ENCODE measurements around the gene TRIM46. TPM values are rescaled to one million over a fixed set of nuclear protein-coding genes. Genes with fewer than 3 reads are reported as not detected.
"Not testable (repeated sequence)": the region's sequence is repeated elsewhere in the genome, so short reads cannot be mapped to it uniquely, and the experiment has no call there.

Gene TRIM46
- total RNA-seq, 1 experiment from 2014 or later, result 0.21 TPM

DNA sequence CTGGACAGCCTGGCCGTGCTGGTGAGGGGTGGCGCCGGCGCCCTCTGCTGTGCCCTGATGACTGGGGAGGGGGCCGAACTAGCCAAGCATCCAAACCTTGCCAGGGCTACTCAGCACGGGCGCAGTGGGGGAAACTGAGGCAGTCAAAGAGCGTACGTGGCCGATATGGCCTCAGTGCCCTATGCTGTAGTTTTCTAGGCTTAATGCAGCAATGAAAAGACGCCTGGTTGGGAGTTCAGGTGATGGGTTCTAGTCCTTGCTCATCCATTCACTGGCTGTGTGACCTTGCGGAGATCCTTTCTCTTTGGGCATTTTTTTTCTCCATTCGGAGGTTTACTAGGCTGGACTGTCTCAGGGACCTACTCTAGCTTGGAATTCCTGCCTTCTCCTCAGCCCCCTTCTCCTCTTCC is 35.7 kb downstream of the TRIM46 start:
- BruUV-seq (replicated peaks), result TSS peak; percentile 82
- ChIA-PET POLR2A (interaction anchor here (0.6 to 9.2 kb wide), 15 partner anchors 10 to 376 kb away, joined by 3 to 131 read pairs (median 7); partner anchors contain the start of genes CKS1B, CLK2, FLAD1 and KRTCAP2), CTCF (interaction anchor here (0.5 to 9.1 kb wide), 10 partner anchors 14 to 432 kb away, joined by 3 to 111 read pairs (median 3); partner anchors contain the start of gene KRTCAP2)
- no peaks in the 10 kb centered on the region for H3K9me3 Mint-ChIP-seq (ENCODE audit: unreplicated experiment)
- no peaks in the 10 kb centered on the region for H3K27me3 Mint-ChIP-seq (ENCODE audit: insufficient read depth, unreplicated experiment)
- no peak for DNase-seq (ENCODE audit: unreplicated experiment)
- H3K4me3 Mint-ChIP-seq (ENCODE audit: unreplicated experiment), result peak overlapping the region; percentile 76
- intact Hi-C loops (cut with micrococcal nuclease), result loop anchor here (5.0 kb wide), 1 partner anchor 53 kb away; the partner anchor contains the start of gene SCAMP3
- TF ChIP-seq, protein P1, sequence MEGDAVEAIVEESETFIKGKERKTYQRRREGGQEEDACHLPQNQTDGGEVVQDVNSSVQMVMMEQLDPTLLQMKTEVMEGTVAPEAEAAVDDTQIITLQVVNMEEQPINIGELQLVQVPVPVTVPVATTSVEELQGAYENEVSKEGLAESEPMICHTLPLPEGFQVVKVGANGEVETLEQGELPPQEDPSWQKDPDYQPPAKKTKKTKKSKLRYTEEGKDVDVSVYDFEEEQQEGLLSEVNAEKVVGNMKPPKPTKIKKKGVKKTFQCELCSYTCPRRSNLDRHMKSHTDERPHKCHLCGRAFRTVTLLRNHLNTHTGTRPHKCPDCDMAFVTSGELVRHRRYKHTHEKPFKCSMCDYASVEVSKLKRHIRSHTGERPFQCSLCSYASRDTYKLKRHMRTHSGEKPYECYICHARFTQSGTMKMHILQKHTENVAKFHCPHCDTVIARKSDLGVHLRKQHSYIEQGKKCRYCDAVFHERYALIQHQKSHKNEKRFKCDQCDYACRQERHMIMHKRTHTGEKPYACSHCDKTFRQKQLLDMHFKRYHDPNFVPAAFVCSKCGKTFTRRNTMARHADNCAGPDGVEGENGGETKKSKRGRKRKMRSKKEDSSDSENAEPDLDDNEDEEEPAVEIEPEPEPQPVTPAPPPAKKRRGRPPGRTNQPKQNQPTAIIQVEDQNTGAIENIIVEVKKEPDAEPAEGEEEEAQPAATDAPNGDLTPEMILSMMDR (IDR thresholded peaks at IDR 0.05; ENCODE audit: unreplicated experiment), result no peak
- H3K27ac Mint-ChIP-seq (ENCODE audit: low read depth, unreplicated experiment), result peak overlapping the region; percentile 91
- peaks cover 22% of the 10 kb centered on the region for H3K4me1 Mint-ChIP-seq (ENCODE audit: insufficient read depth, unreplicated experiment)
- H3K36me3 Mint-ChIP-seq (ENCODE audit: insufficient read depth, unreplicated experiment), result peaks cover 32% of the 10 kb centered on the region

DNA sequence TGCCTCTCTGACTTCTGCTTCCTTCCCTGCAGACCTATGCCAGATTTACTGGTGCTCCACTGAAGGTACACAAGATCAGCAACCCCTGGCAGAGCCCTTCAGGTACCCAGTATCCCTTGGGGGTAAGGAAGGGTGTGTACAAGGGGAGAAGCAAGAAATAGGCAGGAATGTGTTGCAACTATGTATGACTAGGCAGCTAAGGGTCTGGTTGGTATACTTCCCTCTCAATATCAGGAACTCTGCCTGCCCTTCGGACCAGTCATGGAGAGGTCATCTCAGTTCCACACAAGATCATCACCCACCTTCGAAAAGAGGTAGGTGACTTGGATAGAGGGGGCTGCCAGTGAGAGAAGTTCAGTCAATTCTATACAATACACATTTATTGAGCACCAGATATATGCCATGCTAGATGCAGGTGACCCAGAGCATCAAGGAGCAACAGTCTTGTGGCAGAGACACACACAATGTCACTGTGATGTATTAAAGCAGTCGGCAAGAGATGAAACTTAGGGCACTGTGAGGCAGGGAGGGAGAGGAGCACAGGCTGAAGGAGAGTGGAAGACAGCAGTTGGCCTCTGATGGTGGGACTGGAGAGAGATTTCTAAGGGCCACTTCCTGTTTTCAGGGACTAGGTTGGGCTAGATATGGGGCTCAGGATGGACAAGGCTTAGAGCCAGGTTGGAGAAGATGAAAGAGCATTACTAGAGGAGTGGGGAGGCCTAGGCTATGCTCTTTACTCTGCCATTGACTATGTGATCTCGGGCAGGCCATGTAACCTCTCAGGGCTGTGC is 36.9 kb downstream of the TRIM46 start:
- Mint-ChIP-seq H3K27ac (ENCODE audit: low read depth, unreplicated experiment) (peak overlapping the region; percentile 3), H3K4me3 (ENCODE audit: unreplicated experiment) (peak overlapping the region; percentile 76), H3K36me3 (ENCODE audit: insufficient read depth, unreplicated experiment) (peaks cover 36% of the 10 kb centered on the region), H3K4me1 (ENCODE audit: insufficient read depth, unreplicated experiment) (peaks cover 28% of the 10 kb centered on the region), H3K9me3 (ENCODE audit: unreplicated experiment) (no peaks in the 10 kb centered on the region), H3K27me3 (ENCODE audit: insufficient read depth, unreplicated experiment) (no peaks in the 10 kb centered on the region)
- TF ChIP-seq, protein P1 (IDR thresholded peaks at IDR 0.05; ENCODE audit: unreplicated experiment), result no peak
- no peak for DNase-seq (ENCODE audit: unreplicated experiment)
- BruUV-seq (replicated peaks), result no TSS peak
- ChIA-PET CTCF (interaction anchor here (0.6 to 9.1 kb wide), 7 partner anchors 15 to 441 kb away, joined by 3 to 111 read pairs (median 4); partner anchors contain the start of gene KRTCAP2), POLR2A (interaction anchor here (0.6 to 9.2 kb wide), 7 partner anchors 14 to 237 kb away, joined by 3 to 131 read pairs (median 4); partner anchors contain the start of genes CKS1B, KRTCAP2 and SCAMP3)
- intact Hi-C loops (cut with micrococcal nuclease), result no loop called here

- H3K9me3 Mint-ChIP-seq (ENCODE audit: unreplicated experiment); DNase-seq (ENCODE audit: unreplicated experiment); intact Hi-C loops (cut with micrococcal nuclease); BruUV-seq (replicated peaks); H3K4me3 Mint-ChIP-seq (ENCODE audit: unreplicated experiment); H3K27me3 Mint-ChIP-seq (ENCODE audit: insufficient read depth, unreplicated experiment): not testable (repeated sequence)
- POLR2A ChIA-PET, result interaction anchor here (1.1 to 1.3 kb wide), 3 partner anchors 13 to 33 kb away, joined by 3 to 6 read pairs (median 4); no protein-coding TSS in a partner anchor
- CTCF ChIA-PET, result interaction anchor here (0.6 to 4.9 kb wide), 5 partner anchors 12 to 440 kb away, joined by 3 to 78 read pairs (median 3); no protein-coding TSS in a partner anchor
- peaks cover 37% of the 10 kb centered on the region for H3K36me3 Mint-ChIP-seq (ENCODE audit: insufficient read depth, unreplicated experiment)
- H3K27ac Mint-ChIP-seq (ENCODE audit: low read depth, unreplicated experiment), result peak overlapping the region; percentile 27
- H3K4me1 Mint-ChIP-seq (ENCODE audit: insufficient read depth, unreplicated experiment), result peaks cover 28% of the 10 kb centered on the region
Measured at GRCh38 chr1:155211381-155212050, 37.9 kb downstream of the TRIM46 start.

DNA sequence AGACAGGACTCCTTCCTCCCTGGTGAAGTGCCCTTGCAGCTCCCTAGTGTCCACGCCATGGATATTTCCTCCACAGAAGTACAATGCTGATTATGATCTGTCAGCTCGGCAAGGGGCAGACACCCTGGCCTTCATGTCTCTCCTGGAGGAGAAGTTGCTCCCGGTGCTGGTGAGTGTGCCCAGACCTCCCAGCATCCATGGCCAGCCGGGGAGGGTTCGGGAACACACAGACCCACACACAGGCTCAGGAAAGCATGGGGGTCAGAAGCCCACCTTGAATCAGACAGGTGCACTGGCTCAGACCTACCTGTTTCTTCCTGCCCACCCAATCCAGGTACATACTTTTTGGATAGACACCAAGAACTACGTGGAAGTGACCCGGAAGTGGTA is 38.4 kb downstream of the TRIM46 start:
- H3K4me3 Mint-ChIP-seq (ENCODE audit: unreplicated experiment); DNase-seq (ENCODE audit: unreplicated experiment); H3K9me3 Mint-ChIP-seq (ENCODE audit: unreplicated experiment); intact Hi-C loops (cut with micrococcal nuclease); BruUV-seq (replicated peaks); H3K27ac Mint-ChIP-seq (ENCODE audit: low read depth, unreplicated experiment); H3K27me3 Mint-ChIP-seq (ENCODE audit: insufficient read depth, unreplicated experiment): not testable (repeated sequence)
- ChIA-PET CTCF (interaction anchor here (1.3 kb wide), 1 partner anchor 11 kb away, joined by 4 read pairs; no protein-coding TSS in a partner anchor), POLR2A (interaction anchor here (1.1 to 1.3 kb wide), 3 partner anchors 12 to 32 kb away, joined by 3 to 6 read pairs (median 4); no protein-coding TSS in a partner anchor)
- Mint-ChIP-seq H3K4me1 (ENCODE audit: insufficient read depth, unreplicated experiment) (peaks cover 24% of the 10 kb centered on the region), H3K36me3 (ENCODE audit: insufficient read depth, unreplicated experiment) (peaks cover 33% of the 10 kb centered on the region)

- CTCF ChIA-PET, result interaction anchor here (1.0 kb wide), 1 partner anchor 39 kb away, joined by 3 read pairs; no protein-coding TSS in a partner anchor
- H3K9me3 Mint-ChIP-seq (ENCODE audit: unreplicated experiment), result not testable (repeated sequence)
Measured at GRCh38 chr1:155214702-155215101, 41.1 kb downstream of the TRIM46 start.

More at GRCh38 chr1:155214702-155215101, 41.1 kb downstream of the TRIM46 start:
- POLR2A ChIA-PET; intact Hi-C loops (cut with micrococcal nuclease); H3K27ac Mint-ChIP-seq (ENCODE audit: low read depth, unreplicated experiment); DNase-seq (ENCODE audit: unreplicated experiment); H3K4me3 Mint-ChIP-seq (ENCODE audit: unreplicated experiment); H3K27me3 Mint-ChIP-seq (ENCODE audit: insufficient read depth, unreplicated experiment); BruUV-seq (replicated peaks): not testable (repeated sequence)
- peaks cover 26% of the 10 kb centered on the region for H3K36me3 Mint-ChIP-seq (ENCODE audit: insufficient read depth, unreplicated experiment)
- peaks cover 27% of the 10 kb centered on the region for H3K4me1 Mint-ChIP-seq (ENCODE audit: insufficient read depth, unreplicated experiment)
